Keratinocyte (primary cell): ENCODE results near the gene CENPQ. TPM values are rescaled to one million over a fixed set of nuclear protein-coding genes. Genes with fewer than 3 reads are reported as not detected.

Experiments used
- DNase-seq: peaks from one replicate; pipeline ENCODE4 v3.0.0-alpha.2; 2011; ENCODE audit warnings: low read depth, missing footprints, low spot score
- FAIRE-seq: peaks from 2 replicates; lab custom pipeline; 2011; peaks lifted over from hg19 to GRCh38; lab: Jason Lieb, UNC
- H2AFZ ChIP-seq: 2 replicates; pipeline ENCODE4 v1.6.0; 2012; ENCODE audit warnings: low read length, control low read depth, inconsistent platforms; ENCODE audit not compliant: control insufficient read depth
- H3K27ac ChIP-seq: 2 replicates; pipeline ENCODE4 v1.5.1; 2011; ENCODE audit warnings: low read length; ENCODE audit not compliant: control insufficient read depth, insufficient read depth
- H3K27me3 ChIP-seq: 3 replicates; pipeline ENCODE4 v1.6.0; 2011; ENCODE audit warnings: low read length; ENCODE audit not compliant: control insufficient read depth, insufficient read depth; ENCODE audit errors: extremely low read depth
- H3K36me3 ChIP-seq, 2 experiments: 2 replicates in 1 of 2; 3 replicates in 1 of 2; pipeline ENCODE4 v1.5.1; 2011; ENCODE audit warnings: low read length in 2 of 2, mild to moderate bottlenecking in 1 of 2; ENCODE audit not compliant: control insufficient read depth in 2 of 2, insufficient read depth in 2 of 2; ENCODE audit errors: extremely low read depth in 1 of 2
- H3K4me1 ChIP-seq: 3 replicates; pipeline ENCODE4 v1.5.1; 2011; ENCODE audit warnings: low read length; ENCODE audit not compliant: control insufficient read depth, insufficient read depth; ENCODE audit errors: extremely low read depth
- H3K4me2 ChIP-seq: 3 replicates; pipeline ENCODE4 v1.6.0; 2011; ENCODE audit warnings: low read depth, low read length; ENCODE audit not compliant: control insufficient read depth, insufficient read depth; ENCODE audit errors: extremely low read depth
- H3K4me3 ChIP-seq, 3 experiments: fragments of 200-600 bp in 1 of 3; sonication (generic) in 1 of 3; 2 replicates in 2 of 3; 3 replicates in 1 of 3; pipeline ENCODE4 v1.5.1; 2011 to 2016; ENCODE audit warnings: low read length in 3 of 3, mild to moderate bottlenecking in 3 of 3, control low read depth in 2 of 3, inconsistent platforms in 1 of 3, low read depth in 1 of 3, mixed read lengths in 1 of 3, mixed run types in 1 of 3, moderate library complexity in 1 of 3; ENCODE audit not compliant: control insufficient read depth in 2 of 3, insufficient read depth in 2 of 3; ENCODE audit errors: extremely low read depth in 1 of 3
- H3K79me2 ChIP-seq: 2 replicates; pipeline ENCODE4 v1.6.0; 2012; ENCODE audit warnings: low read length; ENCODE audit not compliant: control insufficient read depth, insufficient read depth
- H3K9ac ChIP-seq: 3 replicates; pipeline ENCODE4 v1.6.0; 2011; ENCODE audit warnings: low read length; ENCODE audit not compliant: control insufficient read depth, insufficient read depth; ENCODE audit errors: extremely low read depth
- H3K9me1 ChIP-seq: 3 replicates; pipeline ENCODE4 v1.6.0; 2011; ENCODE audit warnings: low read length; ENCODE audit not compliant: control insufficient read depth, insufficient read depth; ENCODE audit errors: extremely low read depth
- H3K9me3 ChIP-seq: 2 replicates; pipeline ENCODE4 v1.5.1; 2012; ENCODE audit warnings: low read depth, low read length; ENCODE audit not compliant: control insufficient read depth
- H4K20me1 ChIP-seq: 3 replicates; pipeline ENCODE4 v1.6.0; 2011; ENCODE audit warnings: low read length; ENCODE audit not compliant: control insufficient read depth, insufficient read depth; ENCODE audit errors: extremely low read depth
- EZH2 ChIP-seq: IDR thresholded peaks from one replicate; pipeline ENCODE4 v1.6.1; 2012; ENCODE audit warnings: inconsistent platforms, mild to moderate bottlenecking, low read length, moderate library complexity
- dilution Hi-C: fragments of 300-500 bp; cut with MboI; formaldehyde crosslinking; loops from one replicate; pipeline ENCODE4 v1.7.0; 2020; ENCODE audit warnings: low sequenced_read_pairs; ENCODE audit not compliant: extremely low pct_ligation_motif_present
- polyA plus RNA-seq, 5 experiments: library from polyadenylated mRNA; depleted of rRNA in 3 of 5; stranded (reverse) in 3 of 5; stranded (forward) in 1 of 5; unstranded in 1 of 5; fragments of >200 nt; gene quantifications; 1 replicate in 1 of 5; 2 replicates in 3 of 5; 3 replicates in 1 of 5; pipeline versions ENCODE4 v1.2.1 to v1.2.3, GENCODE V29; 2011 to 2012; ENCODE audit warnings: missing spikeins in 2 of 5, low read depth in 1 of 5, low replicate concordance in 1 of 5
- TF ChIP-seq, protein P1 (sequence below), 3 experiments: IDR thresholded peaks in 1 of 3; conservative IDR thresholded peaks in 1 of 3; optimal IDR thresholded peaks in 1 of 3; 2 replicates in 2 of 3; 3 replicates in 1 of 3; pipeline versions ENCODE3 to v1.5.1; 2011; ENCODE audit warnings: low read length in 3 of 3, mild to moderate bottlenecking in 3 of 3, moderate library complexity in 2 of 3, control low read depth in 1 of 3, inconsistent platforms in 1 of 3; ENCODE audit not compliant: insufficient read depth in 2 of 3; ENCODE audit errors: extremely low read depth in 1 of 3

Gene CENPQ
- polyA plus RNA-seq, 1 donor (not counting 4 experiments of a cell fraction or from before 2014, with no cell fraction given): 7.5 TPM

DNA sequence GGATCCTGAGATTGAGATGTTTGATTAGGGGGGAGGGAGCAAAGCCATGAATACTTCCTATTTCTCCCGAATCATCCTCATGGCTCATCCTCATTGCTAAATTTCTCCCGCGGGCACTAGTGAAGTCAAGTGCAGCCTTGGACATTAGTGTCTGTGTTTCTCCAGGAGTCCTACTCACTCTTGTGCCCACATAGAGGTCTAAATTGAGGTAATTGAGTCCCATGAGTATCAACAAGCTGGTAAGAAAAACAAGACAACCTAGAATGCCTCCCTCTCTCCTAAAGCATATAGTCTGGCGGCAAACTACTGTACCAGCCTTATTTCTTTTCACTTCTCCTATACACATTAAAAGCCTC lies 420 bp downstream of the CENPQ start:
- H3K9me1 ChIP-seq: no peaks in the 10 kb centered on the region
- H3K27ac ChIP-seq: peak overlapping the region; percentile 97
- H2AFZ ChIP-seq: peak overlapping the region; percentile 98
- H3K9ac ChIP-seq: peak overlapping the region; percentile 98
- no peaks in the 10 kb centered on the region for H3K27me3 ChIP-seq
- DNase-seq: no peak
- TF ChIP-seq, protein P1, sequence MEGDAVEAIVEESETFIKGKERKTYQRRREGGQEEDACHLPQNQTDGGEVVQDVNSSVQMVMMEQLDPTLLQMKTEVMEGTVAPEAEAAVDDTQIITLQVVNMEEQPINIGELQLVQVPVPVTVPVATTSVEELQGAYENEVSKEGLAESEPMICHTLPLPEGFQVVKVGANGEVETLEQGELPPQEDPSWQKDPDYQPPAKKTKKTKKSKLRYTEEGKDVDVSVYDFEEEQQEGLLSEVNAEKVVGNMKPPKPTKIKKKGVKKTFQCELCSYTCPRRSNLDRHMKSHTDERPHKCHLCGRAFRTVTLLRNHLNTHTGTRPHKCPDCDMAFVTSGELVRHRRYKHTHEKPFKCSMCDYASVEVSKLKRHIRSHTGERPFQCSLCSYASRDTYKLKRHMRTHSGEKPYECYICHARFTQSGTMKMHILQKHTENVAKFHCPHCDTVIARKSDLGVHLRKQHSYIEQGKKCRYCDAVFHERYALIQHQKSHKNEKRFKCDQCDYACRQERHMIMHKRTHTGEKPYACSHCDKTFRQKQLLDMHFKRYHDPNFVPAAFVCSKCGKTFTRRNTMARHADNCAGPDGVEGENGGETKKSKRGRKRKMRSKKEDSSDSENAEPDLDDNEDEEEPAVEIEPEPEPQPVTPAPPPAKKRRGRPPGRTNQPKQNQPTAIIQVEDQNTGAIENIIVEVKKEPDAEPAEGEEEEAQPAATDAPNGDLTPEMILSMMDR (optimal IDR thresholded peaks at IDR 0.05 in 1 of 3, IDR thresholded peaks at IDR 0.05 in 1 of 3, conservative IDR thresholded peaks at IDR 0.05 in 1 of 3; ENCODE audit: extremely low read depth in 1 of 3, insufficient read depth in 2 of 3, low read length in 3 of 3): no peak
- TF ChIP-seq EZH2: no peak
- no peaks in the 10 kb centered on the region for H3K36me3 ChIP-seq
- H4K20me1 ChIP-seq: no peaks in the 10 kb centered on the region
- H3K4me3 ChIP-seq: peak overlapping the region; percentile 58 to 100 (median 100)
- peak overlapping the region; percentile 93 for H3K4me2 ChIP-seq
- H3K9me3 ChIP-seq: no peaks in the 10 kb centered on the region
- H3K4me1 ChIP-seq: peaks cover 12% of the 10 kb centered on the region
- no peak for FAIRE-seq
- H3K79me2 ChIP-seq: peaks cover 56% of the 10 kb centered on the region
- dilution Hi-C loops: no loop called here

DNA sequence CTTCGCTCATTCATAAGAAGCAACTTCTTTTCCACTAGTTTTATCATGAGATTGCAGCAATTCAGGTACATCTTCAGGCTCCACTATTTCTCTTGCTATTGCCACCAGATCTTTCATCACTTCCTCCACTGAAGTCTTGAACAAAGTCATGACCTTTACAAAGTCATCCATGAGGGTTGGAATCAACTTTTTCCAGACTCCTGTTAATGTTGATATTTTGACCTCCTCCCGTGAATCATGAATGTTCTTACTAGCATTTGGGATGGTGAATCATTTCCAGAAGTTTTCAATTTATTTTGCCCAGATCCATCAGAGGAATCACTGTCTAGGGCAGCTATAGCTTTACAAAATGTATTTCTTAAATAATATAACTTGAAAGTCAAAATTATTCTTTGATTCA lies 1.5 kb downstream of the CENPQ start:
- H3K4me1 ChIP-seq: peaks cover 12% of the 10 kb centered on the region
- H4K20me1 ChIP-seq: no peaks in the 10 kb centered on the region
- H3K27ac ChIP-seq: no peak overlapping the region
- FAIRE-seq (no peak), DNase-seq (no peak)
- TF ChIP-seq, protein P1 (optimal IDR thresholded peaks at IDR 0.05 in 1 of 3, IDR thresholded peaks at IDR 0.05 in 1 of 3, conservative IDR thresholded peaks at IDR 0.05 in 1 of 3; ENCODE audit: extremely low read depth in 1 of 3, insufficient read depth in 2 of 3, low read length in 3 of 3): no peak
- no peak for TF ChIP-seq EZH2
- no peaks in the 10 kb centered on the region for H3K27me3 ChIP-seq
- H3K9me1 ChIP-seq: no peaks in the 10 kb centered on the region
- H3K36me3 ChIP-seq: no peaks in the 10 kb centered on the region
- no peak overlapping the region for H2AFZ ChIP-seq
- H3K9ac ChIP-seq: no peak overlapping the region
- no peak overlapping the region for H3K4me3 ChIP-seq
- no peaks in the 10 kb centered on the region for H3K9me3 ChIP-seq
- dilution Hi-C loops: no loop called here
- peak overlapping the region; percentile 93 for H3K4me2 ChIP-seq
- H3K79me2 ChIP-seq: peaks cover 58% of the 10 kb centered on the region
